IMR-90 (cell line): ENCODE measurements around the gene ZNF436. TPM values are rescaled to one million over a fixed set of nuclear protein-coding genes. Genes with fewer than 3 reads are reported as not detected.

ENCODE experiments used
- ATAC-seq: fragments of 200-7000 bp; cut with Tn5 transposase; 2 replicates; pipeline ENCODE4 v1.9.1; 2020; ENCODE audit warnings: low read depth, mild to moderate bottlenecking, moderate library complexity
- BruUV-seq: library from RNA; stranded (reverse); fragments of 400-500 nt; replicated peaks from 2 replicates; lab custom pipeline; 2021; lab: Mats Ljungman, UMichigan
- CTCF ChIA-PET: fragments of 300-600 bp; formaldehyde crosslinking; extraction: SDS; loops from one replicate; lab custom pipeline; 2021; ENCODE audit warnings: antibody characterized with exemption; lab: Yijun Ruan, JAX
- POLR2A ChIA-PET: fragments of 300-600 bp; sonication (Branson Sonifier 250); formaldehyde crosslinking; loops from one replicate; lab custom pipeline; 2022; ENCODE audit warnings: antibody characterized with exemption; ENCODE audit not compliant: unreplicated experiment; lab: Charles Lee
- DNase-seq: peaks from one replicate; pipeline ENCODE4 v3.0.0; 2013
- H2AFZ ChIP-seq: replicated peaks from 2 replicates; pipeline ENCODE3; 2013; ENCODE audit warnings: low read length, mild to moderate bottlenecking; ENCODE audit not compliant: poor library complexity
- H2AK5ac ChIP-seq: 2 replicates; pipeline ENCODE4 v1.6.1; 2013; ENCODE audit warnings: low read depth, low read length, inconsistent platforms
- H2AK9ac ChIP-seq: replicated peaks from 2 replicates; pipeline ENCODE3; 2013; ENCODE audit warnings: mild to moderate bottlenecking, low read depth, low read length, moderate library complexity; ENCODE audit not compliant: poor library complexity
- H2BK120ac ChIP-seq: 2 replicates; pipeline ENCODE4 v1.6.1; 2013; ENCODE audit warnings: low read depth, low read length, inconsistent platforms
- H2BK15ac ChIP-seq: 3 replicates; pipeline ENCODE4 v1.6.1; 2013; ENCODE audit warnings: low read depth, low read length, inconsistent platforms
- H2BK20ac ChIP-seq: 2 replicates; pipeline ENCODE4 v1.6.1; 2013; ENCODE audit warnings: low read depth, mild to moderate bottlenecking, inconsistent platforms, low read length, moderate library complexity
- H2BK5ac ChIP-seq: 2 replicates; pipeline ENCODE4 v1.6.1; 2013; ENCODE audit warnings: mild to moderate bottlenecking, low read depth, low read length, inconsistent platforms; ENCODE audit not compliant: poor library complexity, severe bottlenecking
- H3K14ac ChIP-seq: replicated peaks from 2 replicates; pipeline ENCODE4 v1.6.1; 2013; ENCODE audit warnings: low read depth, low read length, inconsistent platforms
- H3K18ac ChIP-seq: 2 replicates; pipeline ENCODE4 v1.6.1; 2013; ENCODE audit warnings: low read depth, low read length, control low read depth
- H3K23ac ChIP-seq: 2 replicates; pipeline ENCODE4 v1.6.1; 2013; ENCODE audit warnings: low read depth, low read length, inconsistent platforms
- H3K27ac ChIP-seq: 2 replicates; pipeline ENCODE4 v1.5.1; 2013; ENCODE audit warnings: mild to moderate bottlenecking, control low read depth, low read length; ENCODE audit not compliant: insufficient read depth
- H3K27me3 ChIP-seq: 2 replicates; pipeline ENCODE4 v1.6.1; 2013; ENCODE audit warnings: low read length; ENCODE audit not compliant: control insufficient read depth, insufficient read depth
- H3K36me3 ChIP-seq: 2 replicates; pipeline ENCODE4 v1.6.1; 2013; ENCODE audit warnings: low read length, mixed read lengths; ENCODE audit not compliant: control insufficient read depth, insufficient read depth
- H3K4ac ChIP-seq: 2 replicates; pipeline ENCODE4 v1.6.1; 2013; ENCODE audit warnings: low read depth, low read length, inconsistent platforms
- H3K4me1 ChIP-seq: 2 replicates; pipeline ENCODE4 v1.6.1; 2013; ENCODE audit warnings: low read length, mixed read lengths; ENCODE audit not compliant: control insufficient read depth, insufficient read depth
- H3K4me2 ChIP-seq: 2 replicates; pipeline ENCODE4 v1.6.1; 2013; ENCODE audit warnings: low read depth, mild to moderate bottlenecking, control low read depth, low read length, moderate library complexity
- H3K4me3 ChIP-seq: 2 replicates; pipeline ENCODE4 v1.5.1; 2013; ENCODE audit warnings: low read depth, mild to moderate bottlenecking, control low read depth, low read length, moderate library complexity; ENCODE audit not compliant: insufficient read depth
- H3K56ac ChIP-seq: 2 replicates; pipeline ENCODE4 v1.6.1; 2013; ENCODE audit warnings: low read length, inconsistent platforms; ENCODE audit not compliant: insufficient read depth; ENCODE audit errors: extremely low read depth
- H3K79me1 ChIP-seq, 2 experiments: 2 replicates each; pipeline ENCODE4 v1.6.1; 2013; ENCODE audit warnings: low read length in 2 of 2, inconsistent platforms in 1 of 2, low read depth in 1 of 2
- H3K9ac ChIP-seq: 2 replicates; pipeline ENCODE4 v1.6.1; 2013; ENCODE audit warnings: low read depth, low read length, control low read depth
- H3K9me1 ChIP-seq: 2 replicates; pipeline ENCODE4 v1.6.1; 2013; ENCODE audit warnings: low read length, inconsistent platforms; ENCODE audit not compliant: insufficient read depth
- H3K9me3 ChIP-seq: 2 replicates; pipeline ENCODE4 v1.6.1; 2013; ENCODE audit warnings: low read length; ENCODE audit not compliant: control insufficient read depth, insufficient read depth
- H4K20me1 ChIP-seq: 2 replicates; pipeline ENCODE4 v1.6.1; 2013; ENCODE audit warnings: low read length, inconsistent platforms; ENCODE audit not compliant: insufficient read depth
- H4K5ac ChIP-seq: 2 replicates; pipeline ENCODE4 v1.6.1; 2013; ENCODE audit warnings: mild to moderate bottlenecking, low read depth, low read length, control low read depth
- H4K8ac ChIP-seq, 2 experiments: 2 replicates each; pipeline ENCODE4 v1.6.1; 2013; ENCODE audit warnings: low read depth in 2 of 2, low read length in 2 of 2, control low read depth in 1 of 2, inconsistent platforms in 1 of 2
- H4K91ac ChIP-seq: 2 replicates; pipeline ENCODE4 v1.6.1; 2013; ENCODE audit warnings: low read depth, low read length, inconsistent platforms; ENCODE audit not compliant: insufficient read depth
- BHLHE40 ChIP-seq: fragments of 150-350 bp; IDR thresholded peaks from 2 replicates; pipeline ENCODE4 v1.6.1; 2016; ENCODE audit warnings: mild to moderate bottlenecking, low read depth, low read length
- FOS ChIP-seq: fragments of 150-350 bp; IDR thresholded peaks from 2 replicates; pipeline ENCODE4 v1.6.1; 2016; ENCODE audit warnings: low read depth, low read length
- MXI1 ChIP-seq: IDR thresholded peaks from 2 replicates; pipeline ENCODE4 v1.6.1; 2012; ENCODE audit warnings: low read depth, mild to moderate bottlenecking, low read length, moderate library complexity, borderline replicate concordance
- RAD21 ChIP-seq: IDR thresholded peaks from 2 replicates; pipeline ENCODE4 v1.6.1; 2012; ENCODE audit warnings: low read length, improper control_type of control experiment
- WGBS, 2 experiments: methylation state at CpG; one replicate each; pipeline versions ENCODE4 v1.1.5 to v1.1.7; 2013; ENCODE audit warnings: missing lambda C conversion rate in 2 of 2; ENCODE audit not compliant: insufficient read length in 1 of 2; ENCODE audit errors: extremely low coverage in 2 of 2; 5-methylcytosine and 5-hydroxymethylcytosine counted together
- dilution Hi-C: fragments of 300-500 bp; cut with HindIII; formaldehyde crosslinking; loops from one replicate; pipeline ENCODE4 v1.14.3; 2018; ENCODE audit warnings: low sequenced_read_pairs; ENCODE audit not compliant: unreplicated experiment
- in situ Hi-C: fragments of 300-500 bp; cut with MboI; formaldehyde crosslinking; loops from 3 replicates; pipeline ENCODE4 v1.14.3; 2019; ENCODE audit warnings: low sequenced_read_pairs, inconsistent platforms, mixed read lengths
- intact Hi-C: fragments of 100-400 bp; cut with micrococcal nuclease; formaldehyde crosslinking; loops from 2 replicates; pipeline ENCODE4 v1.10.0; 2022
- polyA plus RNA-seq, 3 experiments: library from polyadenylated mRNA; depleted of rRNA; stranded (reverse); fragments of >200 nt; gene quantifications; 2 replicates each; pipeline ENCODE4 v1.2.3, GENCODE V29; 2012; ENCODE audit warnings: low replicate concordance in 1 of 3
- total RNA-seq: library from RNA; depleted of rRNA; stranded (reverse); fragments of >200 nt; gene quantifications from 2 replicates; pipeline ENCODE4 v1.2.3, GENCODE V29; 2012

ZNF436 gene
- total and polyA plus RNA-seq, 2 of the 4 experiments (the other 2 are of a cell fraction) = 5.3 to 14.3 TPM

- in situ Hi-C loops = no loop called here
- peak overlapping the region; percentile 34 for H2AFZ ChIP-seq
- no peak overlapping the region for H3K18ac ChIP-seq
- H3K27ac ChIP-seq = peak overlapping the region; percentile 68; the same call in 1 of the 2 replicates
- no peak overlapping the region for H3K4me3 ChIP-seq
- no peaks in the 10 kb centered on the region for H3K9me3 ChIP-seq
- peak overlapping the region; percentile 50; the same call in 1 of the 2 replicates for H2AK5ac ChIP-seq
- H2BK20ac ChIP-seq = peak overlapping the region; percentile 35; the same call in 1 of the 2 replicates
- H4K5ac ChIP-seq = no peak overlapping the region
- DNase-seq (peak; percentile 76), ATAC-seq (peak; percentile 86)
- peak overlapping the region; percentile 42 for H2BK5ac ChIP-seq
- intact Hi-C loops = no loop called here
- ChIA-PET CTCF (interaction anchor here (2.8 kb wide), 1 partner anchor 10 kb away, joined by 16 read pairs; no protein-coding TSS in a partner anchor), POLR2A (interaction anchor here (0.7 kb wide), 1 partner anchor 49 kb away, joined by 4 read pairs; the partner anchor contains the start of gene HNRNPR)
- H3K14ac ChIP-seq = no peak overlapping the region
- H4K8ac ChIP-seq = peak overlapping the region in 1 of 2 experiments; percentile 68; a peak in 1 of 4 replicates
- H3K4me1 ChIP-seq = peaks cover 17% of the 10 kb centered on the region
- peaks cover 0 to 15% of the 10 kb centered on the region in 2 experiments; a peak in 2 of 4 replicates for H3K79me1 ChIP-seq
- no peak overlapping the region for H3K23ac ChIP-seq
- peak overlapping the region; percentile 15; the same call in 1 of the 3 replicates for H2BK15ac ChIP-seq
- H2AK9ac ChIP-seq = no peak overlapping the region
- H3K4ac ChIP-seq = peak overlapping the region; percentile 64; the same call in 1 of the 2 replicates
- no peak overlapping the region for H3K9ac ChIP-seq
- H4K91ac ChIP-seq = peak overlapping the region; percentile 46; the same call in 1 of the 2 replicates
- 92% methylated on average over 7 of the region's 15 CpGs; no CpG with 5 or more reads in 1 of the 2 experiments for WGBS, 2 experiments
- no peak overlapping the region for H3K56ac ChIP-seq
- no peaks in the 10 kb centered on the region for H3K36me3 ChIP-seq
- 0 out of 2 replicates have a peak, but pooled peaks cover 7% of the 10 kb centered on the region for H4K20me1 ChIP-seq
- BruUV-seq = no TSS peak
- H2BK120ac ChIP-seq = peak overlapping the region; percentile 70
- dilution Hi-C loops = no loop called here
- H3K27me3 ChIP-seq = no peaks in the 10 kb centered on the region
- H3K9me1 ChIP-seq = peaks cover 27% of the 10 kb centered on the region
- H3K4me2 ChIP-seq = no peak overlapping the region
- TF ChIP-seq RAD21 (0 out of 2 replicates have a peak, but pooled peaks have one; percentile 7), BHLHE40 (peak; percentile 24; the same call in 1 of the 2 replicates), MXI1 (no peak), FOS (peak; percentile 61; the same call in 1 of the 2 replicates)
Observed at GRCh38 chr1:23393706-23394105, 24.1 kb upstream of the ZNF436 start.
